Endothelial cell of hepatic sinusoid (primary cell): ENCODE data around the gene PUM1.

Experiments used
- in situ Hi-C: cut with HindIII; loops from 2 replicates; pipeline ENCODE4 v1.10.0; 2017; ENCODE audit warnings: low sequenced_read_pairs

PUM1 gene

GRCh38 chr1:31031330-31032143 is 34.0 kb downstream of the PUM1 start:
- in situ Hi-C loops, result no loop called here

GRCh38 chr1:31029026-31029425 is 36.5 kb downstream of the PUM1 start:
- in situ Hi-C loops, result no loop called here

GRCh38 chr1:31027693-31028526 is 37.6 kb downstream of the PUM1 start:
- in situ Hi-C loops, result no loop called here

- in situ Hi-C loops, result no loop called here
Measured at GRCh38 chr1:31022259-31022658, 43.3 kb downstream of the PUM1 start.

GRCh38 chr1:31020007-31020790 is 45.3 kb downstream of the PUM1 start:
- in situ Hi-C loops, result no loop called here

GRCh38 chr1:31019401-31019800 is 46.1 kb downstream of the PUM1 start:
- in situ Hi-C loops, result no loop called here

- in situ Hi-C loops, result no loop called here
Measured at GRCh38 chr1:31016868-31017267, 48.6 kb downstream of the PUM1 start.

- in situ Hi-C loops, result loop anchor here (5.0 kb wide), 2 partner anchors 49 to 86 kb away; no protein-coding TSS in a partner anchor
Measured at GRCh38 chr1:31013187-31013864, 52.2 kb downstream of the PUM1 start.

- in situ Hi-C loops, result loop anchor here (5.0 kb wide), 2 partner anchors 50 to 85 kb away; no protein-coding TSS in a partner anchor
Measured at GRCh38 chr1:31012210-31012924, 53.1 kb downstream of the PUM1 start.

- in situ Hi-C loops, result loop anchor here (5.0 kb wide), 2 partner anchors 51 to 84 kb away; no protein-coding TSS in a partner anchor
Measured at GRCh38 chr1:31011719-31012118, 53.8 kb downstream of the PUM1 start.

GRCh38 chr1:31010086-31010989 is 55.2 kb downstream of the PUM1 start:
- in situ Hi-C loops, result loop anchor here (5.0 kb wide), 2 partner anchors 52 to 83 kb away; no protein-coding TSS in a partner anchor

GRCh38 chr1:31007462-31007991 is 58.0 kb downstream of the PUM1 start:
- in situ Hi-C loops, result no loop called here

- in situ Hi-C loops, result no loop called here
Measured at GRCh38 chr1:31006747-31007146, 58.8 kb downstream of the PUM1 start.

GRCh38 chr1:31005617-31006166 is 59.8 kb downstream of the PUM1 start:
- in situ Hi-C loops, result no loop called here

- in situ Hi-C loops, result no loop called here
Measured at GRCh38 chr1:31005198-31005597, 60.3 kb downstream of the PUM1 start.

GRCh38 chr1:31004231-31004621 is 61.3 kb downstream of the PUM1 start:
- in situ Hi-C loops, result no loop called here

GRCh38 chr1:31003613-31004230 is 61.8 kb downstream of the PUM1 start:
- in situ Hi-C loops, result no loop called here

GRCh38 chr1:31000301-31000700 is 65.2 kb downstream of the PUM1 start:
- in situ Hi-C loops, result no loop called here
